GM12801 (cell line): ENCODE data around the gene CCSER2.

Experiments used
- TF ChIP-seq, protein P1 (sequence below): IDR thresholded peaks from one replicate; pipeline ENCODE4 v1.5.1; 2011; ENCODE audit warnings: control low read depth; ENCODE audit not compliant: insufficient read length; ENCODE audit errors: extremely low read depth

Gene CCSER2

DNA sequence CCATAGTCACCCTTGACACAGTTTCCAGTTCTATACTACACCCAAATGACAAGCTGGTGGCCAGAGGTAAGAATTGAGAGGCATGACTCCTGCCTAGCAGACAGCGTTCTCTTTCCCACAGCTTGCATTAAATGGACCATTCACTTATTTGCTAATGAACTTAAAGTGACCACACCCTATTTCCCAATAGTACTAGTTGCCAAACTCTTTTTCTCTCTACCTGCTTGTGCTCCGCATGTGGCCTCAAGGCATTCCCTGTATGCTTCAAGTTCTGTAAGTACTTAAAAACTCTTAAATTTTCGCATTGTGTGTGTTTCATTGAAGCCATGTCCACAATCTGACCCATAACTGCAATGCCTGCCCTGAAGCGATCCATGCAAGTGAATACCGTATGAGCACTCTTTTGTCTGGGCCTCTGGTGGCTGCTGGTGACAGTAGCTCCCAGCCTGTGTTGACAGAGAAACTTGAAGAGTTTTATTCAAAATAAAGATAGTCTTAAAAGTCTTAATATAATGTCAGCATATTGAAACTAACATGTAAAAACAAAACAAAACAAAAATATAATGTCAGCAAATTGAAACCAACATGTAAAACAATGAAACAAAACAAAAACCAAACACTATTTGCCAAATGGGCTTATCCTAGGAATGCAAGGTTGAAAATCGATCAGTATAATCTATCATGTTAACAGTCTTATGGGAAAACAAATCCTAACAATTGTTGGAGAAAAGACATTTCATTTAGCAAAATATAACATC is 73.6 kb downstream of the CCSER2 start:
- TF ChIP-seq, protein P1, sequence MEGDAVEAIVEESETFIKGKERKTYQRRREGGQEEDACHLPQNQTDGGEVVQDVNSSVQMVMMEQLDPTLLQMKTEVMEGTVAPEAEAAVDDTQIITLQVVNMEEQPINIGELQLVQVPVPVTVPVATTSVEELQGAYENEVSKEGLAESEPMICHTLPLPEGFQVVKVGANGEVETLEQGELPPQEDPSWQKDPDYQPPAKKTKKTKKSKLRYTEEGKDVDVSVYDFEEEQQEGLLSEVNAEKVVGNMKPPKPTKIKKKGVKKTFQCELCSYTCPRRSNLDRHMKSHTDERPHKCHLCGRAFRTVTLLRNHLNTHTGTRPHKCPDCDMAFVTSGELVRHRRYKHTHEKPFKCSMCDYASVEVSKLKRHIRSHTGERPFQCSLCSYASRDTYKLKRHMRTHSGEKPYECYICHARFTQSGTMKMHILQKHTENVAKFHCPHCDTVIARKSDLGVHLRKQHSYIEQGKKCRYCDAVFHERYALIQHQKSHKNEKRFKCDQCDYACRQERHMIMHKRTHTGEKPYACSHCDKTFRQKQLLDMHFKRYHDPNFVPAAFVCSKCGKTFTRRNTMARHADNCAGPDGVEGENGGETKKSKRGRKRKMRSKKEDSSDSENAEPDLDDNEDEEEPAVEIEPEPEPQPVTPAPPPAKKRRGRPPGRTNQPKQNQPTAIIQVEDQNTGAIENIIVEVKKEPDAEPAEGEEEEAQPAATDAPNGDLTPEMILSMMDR, result no peak

- TF ChIP-seq, protein P1, result no peak
Observed at GRCh38 chr10:84404783-84405182, 76.4 kb downstream of the CCSER2 start.

DNA sequence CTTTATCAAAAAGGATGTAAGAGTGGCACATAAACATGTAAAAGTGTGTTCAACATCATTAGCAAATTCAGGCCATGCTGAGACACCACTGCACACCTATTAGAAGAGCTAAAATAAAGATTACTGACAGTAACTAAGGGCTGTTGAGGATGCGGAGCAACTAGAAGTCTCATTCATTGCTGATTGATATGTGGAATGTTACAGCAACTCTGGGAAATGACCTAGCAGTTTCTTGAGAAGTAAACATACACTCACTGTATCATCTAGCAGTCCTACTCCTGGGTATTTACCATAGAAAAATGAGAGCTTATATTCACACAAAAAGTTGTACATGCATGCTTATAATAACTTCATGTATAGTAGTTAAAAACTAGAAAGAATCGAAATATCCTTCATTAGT is 77.3 kb downstream of the CCSER2 start:
- TF ChIP-seq, protein P1, result no peak

DNA sequence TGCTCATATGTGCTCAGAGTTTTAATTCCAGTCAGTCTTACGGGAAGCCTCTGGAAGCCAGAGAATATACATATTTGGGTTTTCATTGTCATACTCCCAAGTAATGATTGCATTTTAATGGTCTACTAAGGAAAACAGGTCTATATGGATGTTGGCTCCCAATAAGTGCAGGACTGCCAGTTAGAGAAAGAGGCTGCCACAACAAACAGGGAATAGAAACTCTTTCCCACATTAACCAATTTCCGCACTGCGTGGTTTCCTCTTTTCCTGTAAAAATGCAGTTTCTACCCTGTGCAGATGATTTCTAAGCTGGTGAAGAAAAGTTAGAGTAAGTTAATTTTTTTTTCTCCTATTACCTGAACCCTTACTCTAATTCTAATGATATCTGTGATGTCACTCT is 78.2 kb downstream of the CCSER2 start:
- TF ChIP-seq, protein P1, result no peak

- TF ChIP-seq, protein P1, result no peak
Observed at GRCh38 chr10:84407388-84408049, 79.1 kb downstream of the CCSER2 start.

DNA sequence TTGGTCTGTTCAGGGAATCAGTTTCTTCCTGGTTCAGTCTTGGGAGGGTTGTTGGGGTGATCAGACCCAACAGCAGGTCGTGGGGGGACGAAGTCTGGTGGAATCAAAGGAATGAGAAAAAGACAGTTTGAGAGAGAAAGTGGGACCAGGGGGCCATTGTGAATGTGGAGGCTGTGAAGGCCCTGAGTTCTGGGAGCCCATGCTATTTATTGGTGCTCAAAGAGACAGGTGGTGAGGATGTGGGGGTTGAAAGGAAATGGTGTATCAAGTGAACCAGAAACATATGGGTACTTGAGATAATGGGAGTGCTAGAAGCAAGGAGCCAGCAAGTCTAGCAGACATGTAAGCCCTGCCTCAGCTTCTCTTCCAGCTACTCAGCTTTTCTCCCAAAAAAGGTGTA is 84.1 kb downstream of the CCSER2 start:
- TF ChIP-seq, protein P1, result no peak

GRCh38 chr10:84415539-84416244 is 87.3 kb downstream of the CCSER2 start:
- TF ChIP-seq, protein P1, result no peak
